Tibial nerve (tissue), 3 donors: Measurements from ENCODE around the gene PLCB3.

Experiments used
- CTCF ChIP-seq, 5 experiments: fragments of 200-600 bp in 3 of 5; fragments of 450-650 bp in 2 of 5; sonication (generic) in 3 of 5; IDR thresholded peaks; one replicate each; pipeline ENCODE4 v1.5.1; 2016 to 2019; ENCODE audit warnings: antibody characterized with exemption in 5 of 5, mild to moderate bottlenecking in 3 of 5, moderate library complexity in 2 of 5
- POLR2A ChIP-seq, 2 donors: fragments of 450-650 bp; IDR thresholded peaks; one replicate each; pipeline ENCODE4 v1.6.1; 2017; ENCODE audit warnings: antibody characterized with exemption in 2 of 2, mild to moderate bottlenecking in 2 of 2, moderate library complexity in 2 of 2

GRCh38 chr11:64202992-64203391 is 48.3 kb upstream of the PLCB3 start:
- TF ChIP-seq CTCF (IDR thresholded peaks at IDR 0.05) (no peak), POLR2A (IDR thresholded peaks at IDR 0.05) (no peak)
